GM10266 (cell line): ENCODE results near the gene SDK1.

Source experiments
- DNase-seq: peaks from one replicate; pipeline ENCODE4 v3.0.0; 2012; ENCODE audit errors: extremely low spot score
- TF ChIP-seq, protein P1 (sequence below): IDR thresholded peaks from 2 replicates; pipeline ENCODE4 v1.5.1; 2012; ENCODE audit warnings: mild to moderate bottlenecking, low read depth; ENCODE audit not compliant: control insufficient read depth, insufficient read depth; ENCODE audit errors: missing control alignments

The SDK1 gene

DNA sequence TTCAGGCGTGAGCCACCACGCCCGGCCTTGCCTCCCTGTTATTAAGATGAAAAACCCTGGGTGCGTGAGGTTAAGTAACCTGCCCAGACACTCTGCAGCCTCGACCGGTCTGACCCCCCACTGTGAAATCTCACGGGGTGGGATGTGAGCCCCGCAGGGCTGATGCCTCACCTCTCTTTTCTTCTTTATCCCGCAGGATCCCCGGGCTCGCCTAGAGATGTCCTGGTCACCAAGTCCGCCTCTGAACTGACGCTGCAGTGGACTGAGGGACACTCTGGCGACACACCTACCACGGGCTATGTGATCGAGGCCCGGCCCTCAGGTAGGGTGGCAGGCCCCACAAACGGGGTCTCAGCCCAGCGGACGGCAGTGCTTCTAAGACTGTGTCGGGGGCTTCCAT is 920.0 kb downstream of the SDK1 start:
- no peak for DNase-seq
- TF ChIP-seq, protein P1, sequence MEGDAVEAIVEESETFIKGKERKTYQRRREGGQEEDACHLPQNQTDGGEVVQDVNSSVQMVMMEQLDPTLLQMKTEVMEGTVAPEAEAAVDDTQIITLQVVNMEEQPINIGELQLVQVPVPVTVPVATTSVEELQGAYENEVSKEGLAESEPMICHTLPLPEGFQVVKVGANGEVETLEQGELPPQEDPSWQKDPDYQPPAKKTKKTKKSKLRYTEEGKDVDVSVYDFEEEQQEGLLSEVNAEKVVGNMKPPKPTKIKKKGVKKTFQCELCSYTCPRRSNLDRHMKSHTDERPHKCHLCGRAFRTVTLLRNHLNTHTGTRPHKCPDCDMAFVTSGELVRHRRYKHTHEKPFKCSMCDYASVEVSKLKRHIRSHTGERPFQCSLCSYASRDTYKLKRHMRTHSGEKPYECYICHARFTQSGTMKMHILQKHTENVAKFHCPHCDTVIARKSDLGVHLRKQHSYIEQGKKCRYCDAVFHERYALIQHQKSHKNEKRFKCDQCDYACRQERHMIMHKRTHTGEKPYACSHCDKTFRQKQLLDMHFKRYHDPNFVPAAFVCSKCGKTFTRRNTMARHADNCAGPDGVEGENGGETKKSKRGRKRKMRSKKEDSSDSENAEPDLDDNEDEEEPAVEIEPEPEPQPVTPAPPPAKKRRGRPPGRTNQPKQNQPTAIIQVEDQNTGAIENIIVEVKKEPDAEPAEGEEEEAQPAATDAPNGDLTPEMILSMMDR: no peak

GRCh38 chr7:4222676-4223075 is 921.6 kb downstream of the SDK1 start:
- no peak for DNase-seq
- TF ChIP-seq, protein P1: no peak

- DNase-seq: no peak
- TF ChIP-seq, protein P1: no peak
These were observed 924.3 kb downstream of the SDK1 start for GRCh38 chr7:4225361-4225771.

GRCh38 chr7:4225881-4226523 is 925.0 kb downstream of the SDK1 start:
- TF ChIP-seq, protein P1: no peak
- DNase-seq: no peak

DNA sequence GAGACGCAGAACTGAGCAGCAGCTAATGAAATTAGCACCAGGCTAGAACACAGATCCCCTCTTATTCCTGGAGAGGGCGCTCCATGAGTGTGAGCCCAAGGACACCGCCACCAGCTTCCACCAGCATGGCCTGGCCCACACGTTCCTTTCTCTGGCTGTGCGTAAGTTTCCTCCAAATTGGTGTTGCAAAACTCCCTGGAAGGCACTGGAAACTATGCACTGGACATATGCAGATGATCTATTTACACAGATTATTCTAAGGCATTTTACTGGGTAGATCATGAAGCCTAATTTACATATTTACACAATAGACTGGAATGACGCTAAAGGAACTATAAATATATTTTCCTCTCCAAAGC is 925.5 kb downstream of the SDK1 start:
- TF ChIP-seq, protein P1: no peak
- no peak for DNase-seq

- TF ChIP-seq, protein P1: no peak
- no peak for DNase-seq
These were observed 926.3 kb downstream of the SDK1 start for GRCh38 chr7:4227105-4228010.

DNA sequence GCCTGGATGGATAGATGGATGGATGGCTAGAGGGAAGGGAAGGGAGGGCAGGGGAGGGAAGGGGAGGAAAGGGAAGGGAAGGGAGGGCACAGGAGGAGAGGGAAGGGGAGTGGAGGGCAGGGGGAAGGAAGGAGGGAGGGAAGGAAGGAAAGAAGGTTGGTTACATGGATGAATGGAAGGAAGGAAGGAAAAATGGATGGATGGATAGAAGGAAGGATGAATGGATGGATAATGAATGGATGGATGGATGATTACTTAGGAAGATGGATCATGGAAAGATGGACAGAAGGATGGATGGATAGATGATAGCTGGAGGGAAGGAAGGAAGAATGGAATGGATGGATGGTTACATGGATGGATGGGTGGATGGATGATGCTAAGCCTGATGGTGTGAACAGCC is 929.3 kb downstream of the SDK1 start:
- no peak for DNase-seq
- TF ChIP-seq, protein P1: no peak
